Measurements from ENCODE around the gene ZNF540.

- TF ChIP-seq CTCF (IDR thresholded peaks at IDR 0.05; ENCODE audit: poor library complexity) (no peak), EZH2phosphoT487 (IDR thresholded peaks at IDR 0.05; ENCODE audit: low read depth, severe bottlenecking, unreplicated experiment) (no peak), EZH2 (IDR thresholded peaks at IDR 0.05; ENCODE audit: borderline replicate concordance) (no peak)
These were observed 11.3 kb upstream of the ZNF540 start for GRCh38 chr19:37583340-37583739.

All from hepatocyte (in vitro differentiated cells).